Measurements from ENCODE around the gene KCNIP4.

DNA sequence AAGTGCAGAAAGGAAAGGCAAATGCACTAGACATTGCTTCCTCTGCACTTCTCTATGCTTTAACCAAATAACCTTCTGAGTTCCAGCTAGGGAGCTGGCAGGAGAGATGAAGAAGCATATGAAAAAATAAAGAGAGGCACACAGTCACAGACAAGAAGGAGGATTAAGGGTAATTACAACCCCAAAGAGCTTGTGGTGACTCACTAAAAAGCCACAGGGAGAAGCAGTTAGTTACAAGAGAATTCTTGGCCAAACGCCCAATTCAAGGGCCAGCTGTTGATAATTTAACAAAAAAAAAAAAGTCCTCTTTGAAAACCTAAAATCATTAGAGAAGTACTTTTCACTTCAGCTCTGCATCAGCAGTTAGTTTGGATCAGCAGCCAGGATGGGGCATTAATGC lies 478.0 kb downstream of the KCNIP4 start:
- TF ChIP-seq, protein P1, sequence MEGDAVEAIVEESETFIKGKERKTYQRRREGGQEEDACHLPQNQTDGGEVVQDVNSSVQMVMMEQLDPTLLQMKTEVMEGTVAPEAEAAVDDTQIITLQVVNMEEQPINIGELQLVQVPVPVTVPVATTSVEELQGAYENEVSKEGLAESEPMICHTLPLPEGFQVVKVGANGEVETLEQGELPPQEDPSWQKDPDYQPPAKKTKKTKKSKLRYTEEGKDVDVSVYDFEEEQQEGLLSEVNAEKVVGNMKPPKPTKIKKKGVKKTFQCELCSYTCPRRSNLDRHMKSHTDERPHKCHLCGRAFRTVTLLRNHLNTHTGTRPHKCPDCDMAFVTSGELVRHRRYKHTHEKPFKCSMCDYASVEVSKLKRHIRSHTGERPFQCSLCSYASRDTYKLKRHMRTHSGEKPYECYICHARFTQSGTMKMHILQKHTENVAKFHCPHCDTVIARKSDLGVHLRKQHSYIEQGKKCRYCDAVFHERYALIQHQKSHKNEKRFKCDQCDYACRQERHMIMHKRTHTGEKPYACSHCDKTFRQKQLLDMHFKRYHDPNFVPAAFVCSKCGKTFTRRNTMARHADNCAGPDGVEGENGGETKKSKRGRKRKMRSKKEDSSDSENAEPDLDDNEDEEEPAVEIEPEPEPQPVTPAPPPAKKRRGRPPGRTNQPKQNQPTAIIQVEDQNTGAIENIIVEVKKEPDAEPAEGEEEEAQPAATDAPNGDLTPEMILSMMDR (IDR thresholded peaks at IDR 0.05), result no peak
- no peak for TF ChIP-seq POLR2A (IDR thresholded peaks at IDR 0.05)
